ENCODE measurements around the gene C2CD2. TPM values are rescaled to one million over a fixed set of nuclear protein-coding genes. Genes with fewer than 3 reads are reported as not detected.

C2CD2 gene
- total and polyA plus RNA-seq, 2 of the 8 experiments (the other 6 are each of a cell fraction or from before 2014, with no cell fraction given): 10.4 to 13.0 TPM

- H3K4me3 ChIP-seq (ENCODE audit: extremely low read depth in 1 of 4, insufficient read depth in 2 of 4, low read depth in 3 of 4, low read length in 4 of 4): peak overlapping the region in 1 of 4 experiments; percentile 81; a peak in 1 of 8 replicates
- no peak overlapping the region for H3K14ac ChIP-seq (ENCODE audit: insufficient read length)
- no peak overlapping the region for H2BK5ac ChIP-seq (ENCODE audit: low read depth, low read length)
- no peak for TF ChIP-seq MAFK (IDR thresholded peaks at IDR 0.05; ENCODE audit: low read depth, low read length)
- TF ChIP-seq JUND (IDR thresholded peaks at IDR 0.05; ENCODE audit: low read length): no peak
- no peak for TF ChIP-seq RAD21 (IDR thresholded peaks at IDR 0.05 in 1 of 2, conservative IDR thresholded peaks at IDR 0.05 in 1 of 2; ENCODE audit: low read depth in 2 of 2, low read length in 2 of 2)
- no peak for TF ChIP-seq CBX8 (IDR thresholded peaks at IDR 0.05; ENCODE audit: borderline replicate concordance, low read depth, low read length)
- no peak for TF ChIP-seq MAX (IDR thresholded peaks at IDR 0.05)
- no peak for TF ChIP-seq NRF1 (IDR thresholded peaks at IDR 0.05; ENCODE audit: low read depth, low read length)
- TF ChIP-seq ATF2 (IDR thresholded peaks at IDR 0.05; ENCODE audit: low read length): no peak
- TF ChIP-seq BCL11A (IDR thresholded peaks at IDR 0.05; ENCODE audit: low read depth in 2 of 2, low read length in 2 of 2): no peak
- TF ChIP-seq KDM5A (IDR thresholded peaks at IDR 0.05; ENCODE audit: low read length): no peak
- TF ChIP-seq NANOG (IDR thresholded peaks at IDR 0.05; ENCODE audit: insufficient read depth, low read depth, low read length, poor library complexity, severe bottlenecking): no peak
- TF ChIP-seq CHD1 (IDR thresholded peaks at IDR 0.05; ENCODE audit: low read depth, low read length): no peak
These were observed 73.7 kb downstream of the C2CD2 start for GRCh38 chr21:41880153-41880552.

More at GRCh38 chr21:41880153-41880552, 73.7 kb downstream of the C2CD2 start:
- ChIA-PET CTCF (ENCODE audit: partially characterized antibody) (interaction anchor here (0.7 kb wide), 1 partner anchor 150 kb away, joined by 3 read pairs; no protein-coding TSS in a partner anchor), POLR2A (ENCODE audit: partially characterized antibody) (interaction anchor here (0.7 to 1.9 kb wide), 6 partner anchors 8 to 81 kb away, joined by 3 to 10 read pairs (median 4); no protein-coding TSS in a partner anchor)
- Histone ChIP-seq H3K36me3 (ENCODE audit: control insufficient read depth in 2 of 4, insufficient read depth in 4 of 4, low read length in 3 of 4) (no peaks in the 10 kb centered on the region), H3K9me3 (ENCODE audit: insufficient read depth in 2 of 2, low read depth in 1 of 2, low read length in 1 of 2) (no peaks in the 10 kb centered on the region), H3K9ac (replicated peaks in 1 of 4; ENCODE audit: extremely low read depth in 1 of 4, low read depth in 3 of 4, low read length in 3 of 4) (no peak overlapping the region), H3K27ac (ENCODE audit: low read depth, low read length) (no peak overlapping the region), H2BK15ac (ENCODE audit: low read length) (no peak overlapping the region), H3K4ac (replicated peaks; ENCODE audit: insufficient read length, low read depth, low read length) (no peak overlapping the region), H3K79me2 (ENCODE audit: control insufficient read depth in 1 of 2, insufficient read depth in 2 of 2, low read length in 2 of 2) (peaks cover 0 to 28% of the 10 kb centered on the region in 2 experiments; a peak in 2 of 4 replicates), H2AFZ (ENCODE audit: low read length) (no peak overlapping the region), H3K27me3 (replicated peaks in 1 of 4; ENCODE audit: control insufficient read depth in 3 of 4, extremely low read depth in 1 of 4, insufficient read depth in 3 of 4, low read length in 3 of 4) (no peaks in the 10 kb centered on the region), H3K23ac (ENCODE audit: insufficient read length) (no peak overlapping the region), H4K91ac (replicated peaks; ENCODE audit: insufficient read length, low read length) (no peak overlapping the region), H2BK120ac (replicated peaks; ENCODE audit: low read depth, low read length) (no peak overlapping the region), H3K18ac (ENCODE audit: extremely low read depth, low read length) (no peak overlapping the region), H3K23me2 (ENCODE audit: low read depth, low read length) (peaks cover 4% of the 10 kb centered on the region; the same call in 1 of the 2 replicates), H3K79me1 (ENCODE audit: low read depth, low read length) (0 out of 2 replicates have a peak, but pooled peaks cover 2% of the 10 kb centered on the region), H3K56ac (replicated peaks; ENCODE audit: insufficient read length, low read depth, low read length) (no peak overlapping the region), H2AK5ac (ENCODE audit: low read depth, low read length) (no peak overlapping the region), H2BK20ac (ENCODE audit: low read length) (no peak overlapping the region), H3K4me1 (replicated peaks in 1 of 4; ENCODE audit: control insufficient read depth in 3 of 4, insufficient read depth in 4 of 4, low read length in 3 of 4) (peaks cover 0 to 11% (median 3%) of the 10 kb centered on the region in 4 experiments; a peak in 4 of 7 replicates), H2BK12ac (ENCODE audit: low read depth, low read length) (no peak overlapping the region), H4K20me1 (replicated peaks in 1 of 2; ENCODE audit: control insufficient read depth in 1 of 2, insufficient read depth in 2 of 2, low read length in 2 of 2) (peaks cover 0 to 3% of the 10 kb centered on the region in 2 experiments), H4K5ac (ENCODE audit: insufficient read length, low read depth, low read length) (no peak overlapping the region), H3K4me2 (ENCODE audit: insufficient read depth in 1 of 2, low read depth in 2 of 2, low read length in 2 of 2) (peak overlapping the region; percentile 50 to 82; a peak in 2 of 4 replicates), H4K8ac (ENCODE audit: extremely low read depth, insufficient read depth, low read length) (no peak overlapping the region)
- DNase-seq (ENCODE audit: low read depth in 1 of 2, low spot score in 2 of 2) (no peak), FAIRE-seq (no peak)
- 83% methylated on average over 9 of the region's 9 CpGs; no CpG with 5 or more reads in 1 of the 2 experiments for WGBS, 2 experiments (ENCODE audit: extremely low coverage in 1 of 2, insufficient coverage in 1 of 2, insufficient read length in 1 of 2, insufficient replicate concordance in 2 of 2, low coverage in 1 of 2, low lambda C conversion rate in 2 of 2, missing lambda C conversion rate in 1 of 2)
